HG03025 (cell line): Measurements from ENCODE around the gene CSHL1.
"Not testable (repeated sequence)": the region's sequence is repeated elsewhere in the genome, so short reads cannot be mapped to it uniquely, and the experiment has no call there.

Experiments used
- ATAC-seq: cut with Tn5 transposase; IDR thresholded peaks from one replicate; pipeline ENCODE4 v1.9.1; 2021; ENCODE audit warnings: mild to moderate bottlenecking, moderate library complexity; ENCODE audit not compliant: unreplicated experiment, low FRiP score

CSHL1 gene

DNA sequence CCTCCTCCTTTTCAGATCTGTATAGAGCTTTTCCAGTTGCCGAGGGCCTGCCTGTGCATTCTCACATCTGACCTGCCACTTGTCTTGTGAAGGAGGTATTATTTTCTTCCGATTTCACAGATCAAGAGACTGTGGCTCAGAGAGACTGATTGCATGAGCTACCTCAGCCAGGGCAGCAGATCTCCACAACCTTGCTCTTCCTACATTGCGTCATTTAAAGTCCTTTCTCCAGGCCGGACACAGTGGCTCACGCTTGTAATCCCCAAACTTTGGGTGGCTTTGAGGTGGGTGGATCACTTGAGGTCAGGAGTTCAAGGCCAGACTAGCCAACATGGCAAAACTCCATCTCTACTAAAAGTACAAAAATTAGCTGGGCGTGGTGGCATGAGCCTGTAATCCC is 9.0 kb upstream of the CSHL1 start:
- not testable (repeated sequence) for ATAC-seq

- no peak for ATAC-seq
Observed at GRCh38 chr17:63919311-63919723, 8.3 kb upstream of the CSHL1 start.

DNA sequence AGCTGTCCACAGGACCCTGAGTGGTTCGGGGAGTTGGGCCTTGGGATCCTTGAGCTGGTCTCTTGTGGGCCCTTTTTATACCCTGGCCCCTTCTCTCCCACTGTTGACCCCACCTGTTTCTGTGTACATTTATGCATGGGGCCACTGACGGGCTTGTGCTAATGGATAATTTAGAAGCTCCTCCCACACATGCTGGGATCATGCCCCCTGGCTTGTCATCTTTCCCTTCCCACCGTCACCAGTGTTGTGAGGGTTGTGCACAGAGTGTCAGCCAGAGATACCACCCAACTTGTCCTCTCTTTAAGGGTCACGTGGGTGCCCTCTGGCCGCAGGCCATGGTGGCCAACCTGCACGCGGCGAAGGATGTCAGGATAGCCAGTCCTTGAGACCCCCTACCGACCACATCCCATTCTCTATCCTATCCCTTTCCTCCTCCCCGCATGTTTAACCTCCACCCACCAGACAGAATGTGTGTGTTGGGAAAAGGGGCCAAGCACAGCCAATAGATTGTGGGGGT is 7.8 kb upstream of the CSHL1 start, which contains the start of gene GH1:
Gene GH1 (minus strand): TSS at position 51 of the 517 bp plus-strand sequence. CDS start 63 bp downstream, outside the sequence.
- not testable (repeated sequence) for ATAC-seq

- no peak for ATAC-seq
Observed at GRCh38 chr17:63918305-63918704, 7.2 kb upstream of the CSHL1 start.

DNA sequence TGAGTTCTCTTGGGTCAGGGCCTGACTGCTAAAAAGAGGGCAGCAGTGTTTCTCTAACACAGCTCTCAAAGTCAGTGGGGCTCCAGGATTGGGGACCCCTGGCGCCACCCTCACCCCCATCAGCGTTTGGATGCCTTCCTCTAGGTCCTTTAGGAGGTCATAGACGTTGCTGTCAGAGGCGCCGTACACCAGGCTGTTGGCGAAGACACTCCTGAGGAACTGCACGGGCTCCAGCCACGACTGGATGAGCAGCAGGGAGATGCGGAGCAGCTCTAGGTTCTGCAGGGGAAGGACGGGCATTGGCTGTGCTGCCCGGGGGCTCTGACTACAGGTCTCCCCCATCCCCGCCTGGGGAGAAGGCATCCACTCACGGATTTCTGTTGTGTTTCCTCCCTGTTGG is 6.6 kb upstream of the CSHL1 start:
- no peak for ATAC-seq

- ATAC-seq, result not testable (repeated sequence)
Observed at GRCh38 chr17:63917206-63917605, 6.1 kb upstream of the CSHL1 start.

DNA sequence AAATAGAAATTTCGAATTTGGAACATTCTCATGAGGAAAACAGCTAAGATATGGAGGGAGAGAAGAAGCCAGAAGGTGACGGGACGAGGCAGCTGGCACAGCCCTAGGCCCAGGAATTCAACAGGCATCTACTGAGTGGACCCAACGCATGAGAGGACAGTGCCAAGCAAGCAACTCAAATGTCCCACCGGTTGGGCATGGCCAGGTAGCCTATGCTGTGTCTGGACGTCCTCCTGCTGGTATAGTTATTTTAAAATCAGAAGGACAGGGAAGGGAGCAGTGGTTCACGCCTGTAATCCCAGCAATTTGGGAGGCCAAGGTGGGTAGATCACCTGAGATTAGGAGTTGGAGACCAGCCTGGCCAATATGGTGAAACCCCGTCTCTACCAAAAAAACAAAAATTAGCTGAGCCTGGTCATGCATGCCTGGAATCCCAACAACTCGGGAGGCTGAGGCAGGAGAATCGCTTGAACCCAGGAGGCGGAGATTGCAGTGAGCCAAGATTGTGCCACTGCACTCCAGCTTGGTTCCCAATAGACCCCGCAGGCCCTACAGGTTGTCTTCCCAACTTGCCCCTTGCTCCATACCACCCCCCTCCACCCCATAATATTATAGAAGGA is 5.6 kb upstream of the CSHL1 start:
- no peak for ATAC-seq

DNA sequence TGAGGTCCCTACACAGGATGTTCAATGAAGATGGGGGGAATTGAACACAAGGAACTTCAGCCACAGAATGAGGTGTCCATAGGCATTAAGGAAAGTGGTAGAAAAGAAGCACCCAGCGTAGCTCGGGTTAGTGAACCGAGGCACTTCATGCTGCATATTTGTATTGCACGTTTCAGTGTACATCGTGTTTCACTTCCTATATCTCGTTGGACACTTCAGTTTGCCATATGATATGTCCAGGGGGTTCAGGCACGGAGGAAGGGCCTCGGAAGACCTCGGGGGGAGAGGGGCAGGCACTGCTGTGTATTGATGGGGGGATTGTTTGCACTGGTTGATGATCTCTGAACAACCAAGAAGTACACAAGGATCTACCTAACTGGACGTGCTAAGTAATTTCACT is 4.7 kb upstream of the CSHL1 start:
- not testable (repeated sequence) for ATAC-seq

DNA sequence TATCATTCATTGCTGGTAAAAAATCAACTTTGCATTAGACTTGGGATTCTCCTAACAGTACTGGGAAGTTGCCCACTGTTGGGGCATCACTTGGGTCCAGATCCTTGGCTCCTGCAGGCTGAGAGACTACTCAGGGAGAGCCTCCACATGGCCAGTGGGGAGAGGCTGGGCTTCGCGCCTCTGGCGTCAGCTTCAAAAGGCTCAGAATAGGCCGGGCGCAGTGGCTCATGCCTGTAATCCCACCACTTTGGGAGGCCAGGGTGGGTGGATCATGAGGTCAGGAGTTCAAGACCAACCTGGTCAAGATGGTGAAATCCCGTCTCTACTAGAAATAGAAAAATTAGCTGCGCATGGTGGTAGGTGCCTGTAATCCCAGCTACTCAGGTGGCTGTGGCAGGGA is 3.4 kb upstream of the CSHL1 start:
- ATAC-seq, result no peak

DNA sequence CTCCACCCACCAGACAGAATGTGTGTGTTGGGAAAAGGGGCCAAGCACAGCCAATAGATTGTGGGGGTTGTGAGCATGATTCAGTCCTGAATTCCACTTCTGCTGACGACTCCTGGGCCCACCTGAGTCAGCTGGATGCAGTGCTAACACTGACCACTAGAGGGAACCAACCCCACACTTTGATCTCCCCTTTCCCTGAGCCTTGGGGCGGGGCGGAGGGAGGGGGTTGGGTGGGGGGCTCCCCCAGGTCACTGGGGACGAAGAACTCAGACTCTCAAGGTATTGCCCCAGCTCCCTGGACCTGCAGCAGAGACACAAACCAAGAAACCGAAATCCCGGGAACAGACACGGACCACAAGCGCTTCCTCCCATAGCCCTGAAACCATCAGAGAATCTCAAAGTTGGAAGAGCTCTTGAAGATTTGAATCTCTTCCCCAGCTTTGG is 621 bp upstream of the CSHL1 start:
- no peak for ATAC-seq

- ATAC-seq, result no peak
Observed at GRCh38 chr17:63910096-63910495, 962 bp downstream of the CSHL1 start.

DNA sequence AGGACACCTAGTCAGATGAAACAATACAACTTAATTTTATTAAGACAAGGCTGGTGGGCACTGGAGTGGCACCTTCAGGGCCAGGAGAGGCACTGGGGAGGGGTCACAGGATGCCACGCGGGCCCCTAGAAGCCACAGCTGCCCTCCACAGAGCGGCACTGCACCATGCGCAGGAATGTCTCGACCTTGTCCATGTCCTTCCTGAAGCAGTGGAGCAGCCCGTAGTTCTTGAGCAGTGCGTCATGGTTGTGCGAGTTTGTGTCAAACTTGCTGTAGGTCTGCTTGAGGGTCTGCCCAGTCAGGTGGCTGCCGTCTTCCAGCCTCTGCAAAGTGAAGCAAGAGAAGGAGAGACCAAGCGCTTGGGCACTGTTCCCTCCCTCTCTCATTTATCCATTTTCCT is 1.5 kb downstream of the CSHL1 start:
- not testable (repeated sequence) for ATAC-seq

DNA sequence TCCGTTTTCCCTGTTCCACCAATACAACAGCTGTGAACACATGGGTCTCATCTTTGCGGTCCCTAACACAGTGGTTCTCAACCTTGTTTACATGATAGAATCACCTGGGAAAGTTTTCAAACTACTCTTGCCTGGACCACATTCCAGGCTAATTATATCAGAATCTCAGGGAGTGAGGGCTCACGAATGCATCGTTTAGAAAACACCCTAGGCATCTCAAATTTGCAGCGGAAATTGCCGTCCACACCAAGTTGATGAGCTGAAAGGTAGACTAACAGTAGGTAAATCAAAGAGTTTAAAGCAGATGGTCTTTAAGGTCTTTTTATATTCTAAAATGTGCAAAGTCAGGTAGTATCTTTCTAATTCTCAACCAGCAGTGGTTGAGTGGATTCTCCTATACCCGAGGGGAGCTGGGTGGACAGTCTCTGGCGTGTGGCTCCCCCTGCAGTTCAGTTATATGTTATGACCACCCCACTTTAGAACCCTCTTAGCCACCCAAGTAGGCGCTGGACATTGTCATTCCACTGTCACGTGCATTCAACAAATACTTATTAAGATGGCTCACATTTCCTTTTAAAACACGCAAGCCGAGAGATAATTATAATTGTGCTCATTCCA is 3.8 kb downstream of the CSHL1 start:
- not testable (repeated sequence) for ATAC-seq

- not testable (repeated sequence) for ATAC-seq
Observed at GRCh38 chr17:63904796-63905195, 6.3 kb downstream of the CSHL1 start.

GRCh38 chr17:63903787-63904201 is 7.3 kb downstream of the CSHL1 start:
- not testable (repeated sequence) for ATAC-seq

- not testable (repeated sequence) for ATAC-seq
Observed at GRCh38 chr17:63901971-63902370, 9.1 kb downstream of the CSHL1 start.

DNA sequence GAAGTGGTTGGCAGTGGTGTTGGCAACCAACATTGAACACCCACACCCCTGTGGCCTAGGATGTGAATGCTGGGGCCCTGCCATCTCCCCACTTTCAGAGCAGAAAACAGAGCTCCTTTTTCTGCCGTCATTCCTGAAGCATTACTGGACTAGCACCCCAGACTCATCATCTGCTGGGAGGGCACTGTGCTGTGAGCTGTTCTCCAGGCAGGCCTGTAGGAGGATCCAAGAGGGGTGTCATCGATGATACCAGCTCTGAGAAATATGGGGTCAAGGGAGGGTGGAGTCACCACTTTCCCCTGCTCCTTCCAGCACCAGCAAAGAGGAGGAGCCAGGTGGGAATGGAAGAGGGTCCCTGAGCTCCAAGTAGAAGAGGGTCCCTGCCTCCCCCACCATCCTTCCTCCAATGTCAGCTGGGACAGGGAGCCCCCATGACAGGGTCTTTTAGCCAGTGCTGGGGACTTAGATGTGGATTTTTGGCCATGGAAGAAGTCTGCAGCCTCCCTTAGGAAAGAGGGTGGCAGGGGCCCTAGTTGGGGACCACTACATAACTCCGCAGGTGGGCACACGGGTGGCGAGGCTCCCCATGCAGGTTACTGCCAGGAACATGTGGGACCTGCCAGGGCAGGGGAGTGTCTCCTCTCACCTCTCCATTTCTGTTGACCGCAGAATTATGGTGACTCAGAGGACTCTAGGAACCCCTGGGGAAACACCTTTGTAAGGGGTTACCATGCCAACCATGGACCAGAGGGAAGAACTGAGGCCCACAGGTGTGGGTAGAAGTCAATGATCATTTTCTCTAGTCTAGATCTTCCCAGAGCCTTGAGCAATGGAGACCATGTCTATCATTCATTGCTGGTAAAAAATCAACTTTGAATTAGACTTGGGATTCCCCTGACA is 11.9 kb downstream of the CSHL1 start:
- not testable (repeated sequence) for ATAC-seq

- not testable (repeated sequence) for ATAC-seq
Observed at GRCh38 chr17:63896524-63897354, 14.3 kb downstream of the CSHL1 start, which contains the start of gene CSH1. CSH1 (minus strand) TSS chr17:63896574; CDS start chr17:63896511, 63 bp downstream.

DNA sequence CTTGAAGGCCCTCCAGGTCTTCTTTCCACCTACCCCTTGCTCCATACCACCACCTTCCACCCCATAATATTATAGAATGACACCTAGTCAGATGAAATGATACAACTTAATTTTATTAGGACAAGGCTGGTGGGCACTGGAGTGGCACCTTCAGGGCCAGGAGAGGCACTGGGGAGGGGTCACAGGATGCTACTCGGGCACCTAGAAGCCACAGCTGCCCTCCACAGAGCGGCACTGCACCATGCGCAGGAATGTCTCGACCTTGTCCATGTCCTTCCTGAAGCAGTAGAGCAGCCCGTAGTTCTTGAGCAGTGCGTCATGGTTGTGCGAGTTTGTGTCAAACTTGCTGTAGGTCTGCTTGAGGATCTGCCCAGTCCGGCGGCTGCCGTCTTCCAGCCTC is 16.2 kb downstream of the CSHL1 start:
- ATAC-seq, result not testable (repeated sequence)

DNA sequence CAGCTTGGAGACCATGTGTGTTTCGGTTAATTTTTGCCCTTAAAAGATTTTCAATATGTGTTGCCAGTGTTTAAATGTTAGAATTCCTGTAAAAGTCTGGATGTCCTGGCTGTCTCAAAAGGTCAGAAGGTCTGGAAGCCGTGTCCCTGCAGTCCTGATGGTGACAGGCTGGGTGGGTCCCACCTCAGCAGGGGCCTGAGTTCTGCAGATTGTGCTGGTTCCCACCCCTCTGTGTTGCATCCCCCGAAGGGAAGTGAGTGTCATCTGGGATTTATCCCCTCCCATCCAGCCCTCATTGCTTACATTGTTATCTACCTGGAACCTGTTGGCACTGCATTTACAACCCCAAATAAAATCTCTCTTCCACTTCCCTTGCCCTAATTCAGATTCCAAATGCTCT is 17.0 kb downstream of the CSHL1 start:
- ATAC-seq, result not testable (repeated sequence)
